GM12878 (cell line): Measurements from ENCODE around the gene KRTAP5-8. TPM values are rescaled to one million over a fixed set of nuclear protein-coding genes. Genes with fewer than 3 reads are reported as not detected.

Experiments
- EED ChIP-seq: sonication (generic); IDR thresholded peaks from 2 replicates; pipeline ENCODE4 v1.6.1; 2016; ENCODE audit warnings: antibody characterized with exemption, low read depth
- FOS ChIP-seq: IDR thresholded peaks from 3 replicates; pipeline ENCODE4 v1.6.1; 2011; ENCODE audit warnings: borderline replicate concordance; ENCODE audit not compliant: insufficient read length; ENCODE audit errors: extremely low read depth
- GATAD2B ChIP-seq: fragments of 450-650 bp; conservative IDR thresholded peaks from 2 replicates; pipeline ENCODE4 v1.6.1; 2017; ENCODE audit warnings: low read depth, mild to moderate bottlenecking, moderate library complexity
- JUND ChIP-seq: IDR thresholded peaks from 2 replicates; pipeline ENCODE4 v1.6.1; 2012; ENCODE audit warnings: low read depth, mild to moderate bottlenecking, low read length, improper control_type of control experiment, moderate library complexity
- MEF2B ChIP-seq: fragments of 450-650 bp; IDR thresholded peaks from 2 replicates; pipeline ENCODE4 v1.6.1; 2018; ENCODE audit warnings: mild to moderate bottlenecking, moderate library complexity; ENCODE audit not compliant: partially characterized antibody, poor library complexity, severe bottlenecking
- MTA3 ChIP-seq: IDR thresholded peaks from 2 replicates; pipeline ENCODE4 v1.6.1; 2012; ENCODE audit warnings: low read length, inconsistent platforms, borderline replicate concordance
- NFYA ChIP-seq: IDR thresholded peaks from 2 replicates; pipeline ENCODE4 v1.6.1; 2011; ENCODE audit warnings: low read depth, mild to moderate bottlenecking, low read length, improper control_type of control experiment, borderline replicate concordance
- PML ChIP-seq: IDR thresholded peaks from 2 replicates; pipeline ENCODE4 v1.6.1; 2012; ENCODE audit warnings: low read length, inconsistent platforms
- TCF3 ChIP-seq: IDR thresholded peaks from 2 replicates; pipeline ENCODE4 v1.6.1; 2012; ENCODE audit warnings: low read depth, mild to moderate bottlenecking, low read length, borderline replicate concordance; ENCODE audit not compliant: insufficient read depth
- polyA plus RNA-seq, 11 experiments: library from polyadenylated mRNA; depleted of rRNA in 4 of 11; unstranded in 6 of 11; stranded (reverse) in 5 of 11; fragments of >200 nt; fragmentation: Nextera tagmentation in 4 of 11; fragmentation: Illumina TruSeq in 1 of 11; extraction: Ambion mirVana in 4 of 11; extraction: Trizol in 1 of 11; gene quantifications; 1 replicate in 1 of 11; 2 replicates in 10 of 11; pipeline versions ENCODE4 v1.2.1 to v1.2.3, GENCODE V29; 2011 to 2016; ENCODE audit warnings: inconsistent platforms in 2 of 11, missing spikeins in 2 of 11, low read depth in 1 of 11
- total RNA-seq, 4 experiments: library from RNA; depleted of rRNA in 3 of 4; stranded (reverse); fragments of >200 nt in 3 of 4; fragmentation: Illumina TruSeq in 1 of 4; extraction: Trizol in 1 of 4; gene quantifications; 2 replicates each; pipeline versions ENCODE4 v1.2.1 to v1.2.3, GENCODE V29; 2013 to 2021
- TF ChIP-seq, protein P1 (sequence below): IDR thresholded peaks from 2 replicates; pipeline ENCODE4 v1.6.1; 2011; ENCODE audit warnings: borderline replicate concordance, low read depth, mild to moderate bottlenecking, moderate library complexity, low read length; ENCODE audit not compliant: insufficient read depth, poor library complexity, severe bottlenecking
- TF ChIP-seq, protein P2 (sequence below): IDR thresholded peaks from 2 replicates; pipeline ENCODE4 v1.6.1; 2012; ENCODE audit warnings: low read depth, low read length, improper control_type of control experiment
- TF ChIP-seq, protein P3 (sequence below): IDR thresholded peaks from 2 replicates; pipeline ENCODE4 v1.6.1; 2011; ENCODE audit warnings: borderline replicate concordance, low read depth, mild to moderate bottlenecking, moderate library complexity, mixed read lengths, low read length; ENCODE audit not compliant: insufficient read depth; ENCODE audit errors: extremely low read length
- TF ChIP-seq, protein P4 (sequence below): fragments of 450-650 bp; IDR thresholded peaks from 2 replicates; pipeline ENCODE4 v1.6.1; 2017; ENCODE audit warnings: antibody characterized with exemption, mild to moderate bottlenecking, moderate library complexity
- TF ChIP-seq, protein P5 (sequence below): IDR thresholded peaks from 2 replicates; pipeline ENCODE4 v1.6.1; 2012; ENCODE audit warnings: low read depth, low read length, improper control_type of control experiment
- TF ChIP-seq, protein P6 (sequence below): fragments of 450-650 bp; formaldehyde crosslinking; IDR thresholded peaks from 2 replicates; pipeline ENCODE4 v1.4.0; 2022; ENCODE audit warnings: mild to moderate bottlenecking, moderate library complexity

Gene KRTAP5-8
- total and polyA plus RNA-seq, 10 of the 15 experiments (the other 5 are each of a cell fraction or from before 2014, with no cell fraction given) = 0.07 to 0.36 (median 0.13) TPM; not detected in 6

DNA sequence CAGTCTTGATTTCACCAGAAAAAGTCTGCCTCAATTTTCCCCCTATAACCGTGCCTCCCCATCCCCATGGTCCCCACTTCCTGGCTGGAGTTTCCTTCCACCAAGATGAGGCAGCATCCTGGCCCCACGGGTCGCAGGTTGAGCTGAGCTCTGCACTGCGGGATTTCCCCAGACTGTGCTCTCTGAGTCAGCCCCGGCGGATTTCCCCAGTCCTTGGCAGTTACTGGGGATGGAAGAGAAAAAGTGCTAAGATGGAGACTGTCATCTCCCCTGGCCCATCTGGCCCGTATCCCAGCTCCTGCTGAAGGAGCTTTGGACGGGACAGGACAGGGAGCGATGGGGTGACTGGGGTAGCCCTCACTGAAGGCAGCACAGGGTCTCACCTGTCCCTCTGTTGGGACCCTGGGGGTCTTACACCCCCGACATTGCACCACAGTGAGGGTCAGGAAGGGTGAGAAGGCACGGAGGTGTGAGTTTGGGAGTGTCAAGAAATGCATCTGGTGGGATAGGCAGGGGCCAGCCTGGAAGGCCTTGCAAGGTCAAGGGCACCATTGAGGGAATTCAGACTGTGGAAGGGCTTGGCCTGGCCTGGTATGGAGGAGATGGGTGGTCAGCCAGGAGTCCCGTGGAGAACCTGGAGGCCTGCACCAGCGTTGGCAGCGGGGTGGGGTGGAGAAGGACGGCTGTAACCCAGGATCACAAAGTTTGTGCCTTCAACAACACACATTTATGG, 48.3 kb upstream of the KRTAP5-8 start (continued):
- TF ChIP-seq, protein P1, sequence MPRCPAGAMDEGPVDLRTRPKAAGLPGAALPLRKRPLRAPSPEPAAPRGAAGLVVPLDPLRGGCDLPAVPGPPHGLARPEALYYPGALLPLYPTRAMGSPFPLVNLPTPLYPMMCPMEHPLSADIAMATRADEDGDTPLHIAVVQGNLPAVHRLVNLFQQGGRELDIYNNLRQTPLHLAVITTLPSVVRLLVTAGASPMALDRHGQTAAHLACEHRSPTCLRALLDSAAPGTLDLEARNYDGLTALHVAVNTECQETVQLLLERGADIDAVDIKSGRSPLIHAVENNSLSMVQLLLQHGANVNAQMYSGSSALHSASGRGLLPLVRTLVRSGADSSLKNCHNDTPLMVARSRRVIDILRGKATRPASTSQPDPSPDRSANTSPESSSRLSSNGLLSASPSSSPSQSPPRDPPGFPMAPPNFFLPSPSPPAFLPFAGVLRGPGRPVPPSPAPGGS = no peak
- TF ChIP-seq, protein P2, sequence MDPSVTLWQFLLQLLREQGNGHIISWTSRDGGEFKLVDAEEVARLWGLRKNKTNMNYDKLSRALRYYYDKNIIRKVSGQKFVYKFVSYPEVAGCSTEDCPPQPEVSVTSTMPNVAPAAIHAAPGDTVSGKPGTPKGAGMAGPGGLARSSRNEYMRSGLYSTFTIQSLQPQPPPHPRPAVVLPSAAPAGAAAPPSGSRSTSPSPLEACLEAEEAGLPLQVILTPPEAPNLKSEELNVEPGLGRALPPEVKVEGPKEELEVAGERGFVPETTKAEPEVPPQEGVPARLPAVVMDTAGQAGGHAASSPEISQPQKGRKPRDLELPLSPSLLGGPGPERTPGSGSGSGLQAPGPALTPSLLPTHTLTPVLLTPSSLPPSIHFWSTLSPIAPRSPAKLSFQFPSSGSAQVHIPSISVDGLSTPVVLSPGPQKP = no peak
- TF ChIP-seq MEF2B = no peak
- no peak for TF ChIP-seq JUND
- TF ChIP-seq, protein P3, sequence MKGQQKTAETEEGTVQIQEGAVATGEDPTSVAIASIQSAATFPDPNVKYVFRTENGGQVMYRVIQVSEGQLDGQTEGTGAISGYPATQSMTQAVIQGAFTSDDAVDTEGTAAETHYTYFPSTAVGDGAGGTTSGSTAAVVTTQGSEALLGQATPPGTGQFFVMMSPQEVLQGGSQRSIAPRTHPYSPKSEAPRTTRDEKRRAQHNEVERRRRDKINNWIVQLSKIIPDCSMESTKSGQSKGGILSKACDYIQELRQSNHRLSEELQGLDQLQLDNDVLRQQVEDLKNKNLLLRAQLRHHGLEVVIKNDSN = no peak
- TF ChIP-seq, protein P4, sequence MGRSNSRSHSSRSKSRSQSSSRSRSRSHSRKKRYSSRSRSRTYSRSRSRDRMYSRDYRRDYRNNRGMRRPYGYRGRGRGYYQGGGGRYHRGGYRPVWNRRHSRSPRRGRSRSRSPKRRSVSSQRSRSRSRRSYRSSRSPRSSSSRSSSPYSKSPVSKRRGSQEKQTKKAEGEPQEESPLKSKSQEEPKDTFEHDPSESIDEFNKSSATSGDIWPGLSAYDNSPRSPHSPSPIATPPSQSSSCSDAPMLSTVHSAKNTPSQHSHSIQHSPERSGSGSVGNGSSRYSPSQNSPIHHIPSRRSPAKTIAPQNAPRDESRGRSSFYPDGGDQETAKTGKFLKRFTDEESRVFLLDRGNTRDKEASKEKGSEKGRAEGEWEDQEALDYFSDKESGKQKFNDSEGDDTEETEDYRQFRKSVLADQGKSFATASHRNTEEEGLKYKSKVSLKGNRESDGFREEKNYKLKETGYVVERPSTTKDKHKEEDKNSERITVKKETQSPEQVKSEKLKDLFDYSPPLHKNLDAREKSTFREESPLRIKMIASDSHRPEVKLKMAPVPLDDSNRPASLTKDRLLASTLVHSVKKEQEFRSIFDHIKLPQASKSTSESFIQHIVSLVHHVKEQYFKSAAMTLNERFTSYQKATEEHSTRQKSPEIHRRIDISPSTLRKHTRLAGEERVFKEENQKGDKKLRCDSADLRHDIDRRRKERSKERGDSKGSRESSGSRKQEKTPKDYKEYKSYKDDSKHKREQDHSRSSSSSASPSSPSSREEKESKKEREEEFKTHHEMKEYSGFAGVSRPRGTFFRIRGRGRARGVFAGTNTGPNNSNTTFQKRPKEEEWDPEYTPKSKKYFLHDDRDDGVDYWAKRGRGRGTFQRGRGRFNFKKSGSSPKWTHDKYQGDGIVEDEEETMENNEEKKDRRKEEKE = no peak
- TF ChIP-seq NFYA = no peak
- TF ChIP-seq TCF3 = no peak
- no peak for TF ChIP-seq PML
- TF ChIP-seq EED = peak; percentile 95
- TF ChIP-seq, protein P5, sequence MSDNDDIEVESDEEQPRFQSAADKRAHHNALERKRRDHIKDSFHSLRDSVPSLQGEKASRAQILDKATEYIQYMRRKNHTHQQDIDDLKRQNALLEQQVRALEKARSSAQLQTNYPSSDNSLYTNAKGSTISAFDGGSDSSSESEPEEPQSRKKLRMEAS = no peak
- no peak for TF ChIP-seq GATAD2B
- TF ChIP-seq, protein P6, sequence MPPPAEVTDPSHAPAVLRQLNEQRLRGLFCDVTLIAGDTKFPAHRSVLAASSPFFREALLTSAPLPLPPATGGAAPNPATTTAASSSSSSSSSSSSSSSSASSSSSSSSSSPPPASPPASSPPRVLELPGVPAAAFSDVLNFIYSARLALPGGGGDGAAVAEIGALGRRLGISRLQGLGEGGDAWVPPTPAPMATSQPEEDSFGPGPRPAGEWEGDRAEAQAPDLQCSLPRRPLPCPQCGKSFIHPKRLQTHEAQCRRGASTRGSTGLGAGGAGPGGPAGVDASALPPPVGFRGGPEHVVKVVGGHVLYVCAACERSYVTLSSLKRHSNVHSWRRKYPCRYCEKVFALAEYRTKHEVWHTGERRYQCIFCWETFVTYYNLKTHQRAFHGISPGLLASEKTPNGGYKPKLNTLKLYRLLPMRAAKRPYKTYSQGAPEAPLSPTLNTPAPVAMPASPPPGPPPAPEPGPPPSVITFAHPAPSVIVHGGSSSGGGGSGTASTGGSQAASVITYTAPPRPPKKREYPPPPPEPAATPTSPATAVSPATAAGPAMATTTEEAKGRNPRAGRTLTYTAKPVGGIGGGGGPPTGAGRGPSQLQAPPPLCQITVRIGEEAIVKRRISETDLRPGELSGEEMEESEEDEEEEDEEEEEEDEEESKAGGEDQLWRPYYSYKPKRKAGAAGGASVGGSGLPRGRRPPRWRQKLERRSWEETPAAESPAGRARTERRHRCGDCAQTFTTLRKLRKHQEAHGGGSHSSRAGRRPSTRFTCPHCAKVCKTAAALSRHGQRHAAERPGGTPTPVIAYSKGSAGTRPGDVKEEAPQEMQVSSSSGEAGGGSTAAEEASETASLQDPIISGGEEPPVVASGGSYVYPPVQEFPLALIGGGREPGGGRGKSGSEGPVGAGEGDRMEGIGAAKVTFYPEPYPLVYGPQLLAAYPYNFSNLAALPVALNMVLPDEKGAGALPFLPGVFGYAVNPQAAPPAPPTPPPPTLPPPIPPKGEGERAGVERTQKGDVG = no peak
- TF ChIP-seq FOS = no peak
- TF ChIP-seq MTA3 = no peak
